Suppressor macrophage (primary cell): Measurements from ENCODE around the gene LDLRAD4.
"Not testable (repeated sequence)": the region's sequence is repeated elsewhere in the genome, so short reads cannot be mapped to it uniquely, and the experiment has no call there.

Experiments
- DNase-seq, 4 experiments: peaks; one replicate each; pipeline ENCODE4 v3.0.0-alpha.2; 2020 to 2022

The LDLRAD4 gene

GRCh38 chr18:13606604-13607254 is 388.2 kb downstream of the LDLRAD4 start:
- DNase-seq, result peak in 3 of 4 experiments; percentile 19 to 44 (median 33)

GRCh38 chr18:13608024-13608562 is 389.5 kb downstream of the LDLRAD4 start:
- not testable (repeated sequence) for DNase-seq

- DNase-seq, result peak in 3 of 4 experiments; percentile 61 to 69 (median 63)
Measured at GRCh38 chr18:13608791-13609532, 390.4 kb downstream of the LDLRAD4 start.

- no peak for DNase-seq
Measured at GRCh38 chr18:13610555-13611141, 392.1 kb downstream of the LDLRAD4 start.

- DNase-seq, result peak; percentile 43 to 87 (median 72)
Measured at GRCh38 chr18:13611142-13611600, 392.6 kb downstream of the LDLRAD4 start.

- DNase-seq, result peak; percentile 56 to 78 (median 66)
Measured at GRCh38 chr18:13611601-13612195, 393.1 kb downstream of the LDLRAD4 start.

GRCh38 chr18:13612196-13612997 is 393.8 kb downstream of the LDLRAD4 start:
- peak in 2 of 4 experiments; percentile 22 to 23 for DNase-seq

- DNase-seq, result no peak
Measured at GRCh38 chr18:13613099-13613498, 394.5 kb downstream of the LDLRAD4 start.

GRCh38 chr18:13613591-13614501 is 395.3 kb downstream of the LDLRAD4 start:
- no peak for DNase-seq

- peak; percentile 42 to 59 (median 58) for DNase-seq
Measured at GRCh38 chr18:13614641-13615288, 396.2 kb downstream of the LDLRAD4 start.

GRCh38 chr18:13615432-13615861 is 396.9 kb downstream of the LDLRAD4 start:
- peak; percentile 39 to 74 (median 54) for DNase-seq

- no peak for DNase-seq
Measured at GRCh38 chr18:13616041-13616440, 397.5 kb downstream of the LDLRAD4 start.

- no peak for DNase-seq
Measured at GRCh38 chr18:13616525-13617035, 398.0 kb downstream of the LDLRAD4 start.

GRCh38 chr18:13617826-13618515 is 399.4 kb downstream of the LDLRAD4 start:
- no peak for DNase-seq

GRCh38 chr18:13618760-13619438 is 400.3 kb downstream of the LDLRAD4 start:
- no peak for DNase-seq

- DNase-seq, result no peak
Measured at GRCh38 chr18:13619505-13620205, 401.1 kb downstream of the LDLRAD4 start.

- peak in 1 of 4 experiments; percentile 14 for DNase-seq
Measured at GRCh38 chr18:13620206-13620672, 401.7 kb downstream of the LDLRAD4 start.
